ENCODE measurements around the gene MRPS15. TPM values are rescaled to one million over a fixed set of nuclear protein-coding genes. Genes with fewer than 3 reads are reported as not detected.
A peak's percentile ranks its signal among the peaks of the same experiment; 100 is the strongest.

MRPS15 gene
- total RNA-seq, 1 experiment from 2014 or later, result 200 TPM

- TF ChIP-seq EZH2 (IDR thresholded peaks at IDR 0.05; ENCODE audit: low read depth) (no peak), CTCF (conservative IDR thresholded peaks at IDR 0.05) (peak; percentile 91)
- ChIA-PET CTCF (interaction anchor here (1.6 kb wide), 1 partner anchor 121 kb away, joined by 3 read pairs; no protein-coding TSS in a partner anchor), POLR2A (ENCODE audit: unreplicated experiment) (interaction anchor here (0.7 kb wide), 1 partner anchor 89 kb away, joined by 4 read pairs; no protein-coding TSS in a partner anchor)
- no peaks in the 10 kb centered on the region for H4K20me1 ChIP-seq (ENCODE audit: insufficient read depth)
- H3K79me2 ChIP-seq (ENCODE audit: low read depth), result no peaks in the 10 kb centered on the region
- no peaks in the 10 kb centered on the region for H3K27me3 ChIP-seq (ENCODE audit: insufficient read depth, low read depth)
- DNase-seq, result peak; percentile 72 to 93
- no peaks in the 10 kb centered on the region for H3K36me3 ChIP-seq (ENCODE audit: low read depth)
- no peak overlapping the region for H2AFZ ChIP-seq
- no TSS peak for BruUV-seq (replicated peaks)
- no peak overlapping the region for H3K4me3 ChIP-seq
- peaks cover 15% of the 10 kb centered on the region for H3F3A ChIP-seq (ENCODE audit: insufficient read depth, low read depth)
- H3K4me2 ChIP-seq, result peak overlapping the region; percentile 25; the same call in 1 of the 2 replicates
- H3K9me3 ChIP-seq (ENCODE audit: insufficient read depth, low read depth), result no peaks in the 10 kb centered on the region
- intact Hi-C loops (cut with micrococcal nuclease; ENCODE audit: unreplicated experiment), result loop anchor here (1.0 to 2.0 kb wide), 7 partner anchors 34 to 322 kb away; partner anchors contain the start of gene TRAPPC3
- no peak overlapping the region for H3K27ac ChIP-seq
- peaks cover 21% of the 10 kb centered on the region for H3K4me1 ChIP-seq (replicated peaks; ENCODE audit: insufficient read depth)
- H3K9me2 ChIP-seq (ENCODE audit: insufficient read depth), result no peaks in the 10 kb centered on the region
Observed at GRCh38 chr1:36420836-36421317, 43.3 kb downstream of the MRPS15 start.

- Histone ChIP-seq H4K20me1 (ENCODE audit: insufficient read depth) (no peaks in the 10 kb centered on the region), H3F3A (ENCODE audit: insufficient read depth, low read depth) (peaks cover 15% of the 10 kb centered on the region), H3K4me2 (peak overlapping the region; percentile 25; the same call in 1 of the 2 replicates), H3K79me2 (ENCODE audit: low read depth) (no peaks in the 10 kb centered on the region), H3K9me3 (ENCODE audit: insufficient read depth, low read depth) (no peaks in the 10 kb centered on the region), H2AFZ (no peak overlapping the region), H3K27me3 (ENCODE audit: insufficient read depth, low read depth) (no peaks in the 10 kb centered on the region), H3K4me1 (replicated peaks; ENCODE audit: insufficient read depth) (peaks cover 18% of the 10 kb centered on the region), H3K36me3 (ENCODE audit: low read depth) (no peaks in the 10 kb centered on the region), H3K9me2 (ENCODE audit: insufficient read depth) (no peaks in the 10 kb centered on the region), H3K4me3 (no peak overlapping the region), H3K27ac (no peak overlapping the region)
- POLR2A ChIA-PET (ENCODE audit: unreplicated experiment), result interaction anchor here (0.6 to 0.7 kb wide), 2 partner anchors 88 to 121 kb away, joined by 3 to 4 read pairs; no protein-coding TSS in a partner anchor
- TF ChIP-seq CTCF (conservative IDR thresholded peaks at IDR 0.05) (no peak), EZH2 (IDR thresholded peaks at IDR 0.05; ENCODE audit: low read depth) (no peak)
- no peak for DNase-seq
- intact Hi-C loops (cut with micrococcal nuclease; ENCODE audit: unreplicated experiment), result loop anchor here (1.0 to 2.0 kb wide), 6 partner anchors 33 to 321 kb away; partner anchors contain the start of gene TRAPPC3
- CTCF ChIA-PET, result interaction anchor here (1.5 kb wide), 1 partner anchor 78 kb away, joined by 9 read pairs; no protein-coding TSS in a partner anchor
- no TSS peak for BruUV-seq (replicated peaks)
Observed at GRCh38 chr1:36420409-36420808, 43.8 kb downstream of the MRPS15 start.

GRCh38 chr1:36419569-36419968 is 44.6 kb downstream of the MRPS15 start:
- no peak for DNase-seq
- H2AFZ ChIP-seq, result no peak overlapping the region
- TF ChIP-seq EZH2 (IDR thresholded peaks at IDR 0.05; ENCODE audit: low read depth) (no peak), CTCF (conservative IDR thresholded peaks at IDR 0.05) (no peak)
- intact Hi-C loops (cut with micrococcal nuclease; ENCODE audit: unreplicated experiment), result no loop called here
- no peak overlapping the region for H3K4me3 ChIP-seq
- H3K4me1 ChIP-seq (replicated peaks; ENCODE audit: insufficient read depth), result peaks cover 18% of the 10 kb centered on the region
- no peaks in the 10 kb centered on the region for H3K27me3 ChIP-seq (ENCODE audit: insufficient read depth, low read depth)
- ChIA-PET CTCF (interaction anchor here (0.6 to 1.5 kb wide), 3 partner anchors 10 to 77 kb away, joined by 4 to 9 read pairs (median 4); no protein-coding TSS in a partner anchor), POLR2A (ENCODE audit: unreplicated experiment) (interaction anchor here (0.5 kb wide), 1 partner anchor 161 kb away, joined by 3 read pairs; no protein-coding TSS in a partner anchor)
- no TSS peak for BruUV-seq (replicated peaks)
- no peak overlapping the region for H3K27ac ChIP-seq
- H3K9me3 ChIP-seq (ENCODE audit: insufficient read depth, low read depth), result no peaks in the 10 kb centered on the region
- peaks cover 15% of the 10 kb centered on the region for H3F3A ChIP-seq (ENCODE audit: insufficient read depth, low read depth)
- no peaks in the 10 kb centered on the region for H3K79me2 ChIP-seq (ENCODE audit: low read depth)
- H4K20me1 ChIP-seq (ENCODE audit: insufficient read depth), result no peaks in the 10 kb centered on the region
- H3K9me2 ChIP-seq (ENCODE audit: insufficient read depth), result no peaks in the 10 kb centered on the region
- no peaks in the 10 kb centered on the region for H3K36me3 ChIP-seq (ENCODE audit: low read depth)
- H3K4me2 ChIP-seq, result no peak overlapping the region

Data from PC-9 (cell line).